ENCODE measurements around the gene IL13RA2.

IL13RA2 gene

GRCh38 chrX:114985967-114986592 lies 31.3 kb downstream of the IL13RA2 start:
- no peak for DNase-seq

GRCh38 chrX:114976292-114976691 lies 41.1 kb downstream of the IL13RA2 start:
- no peak for DNase-seq

GRCh38 chrX:114973013-114973412 lies 44.4 kb downstream of the IL13RA2 start:
- DNase-seq, result no peak

GRCh38 chrX:114970806-114971205 lies 46.6 kb downstream of the IL13RA2 start:
- no peak for DNase-seq

- DNase-seq, result no peak
Measured at GRCh38 chrX:114964374-114964773, 53.0 kb downstream of the IL13RA2 start.

- DNase-seq, result no peak
Measured at GRCh38 chrX:114962209-114962608, 55.2 kb downstream of the IL13RA2 start.

GRCh38 chrX:114959729-114960128 lies 57.7 kb downstream of the IL13RA2 start:
- DNase-seq, result no peak
